Measurements from ENCODE around the gene RNF19B. TPM values are rescaled to one million over a fixed set of nuclear protein-coding genes. Genes with fewer than 3 reads are reported as not detected.

The RNF19B gene
- total RNA-seq, 1 donor from 2014 or later: 33.2 TPM

GRCh38 chr1:32898958-32899357 lies 65.7 kb downstream of the RNF19B start:
- no peak for TF ChIP-seq CTCF (conservative IDR thresholded peaks at IDR 0.05; ENCODE audit: low read depth, low read length)
- no peak for DNase-seq (ENCODE audit: low read depth)

GRCh38 chr1:32898056-32898455 lies 66.6 kb downstream of the RNF19B start:
- H3K4me3 ChIP-seq (ENCODE audit: low read depth, low read length): no peak overlapping the region
- TF ChIP-seq CTCF (conservative IDR thresholded peaks at IDR 0.05; ENCODE audit: low read depth, low read length): no peak

More at GRCh38 chr1:32898958-32899357, 65.7 kb downstream of the RNF19B start:
- no peak overlapping the region for H3K4me3 ChIP-seq (ENCODE audit: low read depth, low read length)

GRCh38 chr1:32897082-32898049 lies 67.2 kb downstream of the RNF19B start:
- TF ChIP-seq CTCF (conservative IDR thresholded peaks at IDR 0.05; ENCODE audit: low read depth, low read length): no peak
- no peak overlapping the region for H3K4me3 ChIP-seq (ENCODE audit: low read depth, low read length)
- DNase-seq (ENCODE audit: low read depth): no peak

More at GRCh38 chr1:32898056-32898455, 66.6 kb downstream of the RNF19B start:
- DNase-seq (ENCODE audit: low read depth): no peak

GRCh38 chr1:32896451-32896850 lies 68.2 kb downstream of the RNF19B start:
- H3K4me3 ChIP-seq (ENCODE audit: low read depth, low read length): no peak overlapping the region
- DNase-seq (ENCODE audit: low read depth): no peak
- no peak for TF ChIP-seq CTCF (conservative IDR thresholded peaks at IDR 0.05; ENCODE audit: low read depth, low read length)

GRCh38 chr1:32895325-32896215 lies 69.0 kb downstream of the RNF19B start:
- TF ChIP-seq CTCF (conservative IDR thresholded peaks at IDR 0.05; ENCODE audit: low read depth, low read length): no peak
- no peak overlapping the region for H3K4me3 ChIP-seq (ENCODE audit: low read depth, low read length)
- no peak for DNase-seq (ENCODE audit: low read depth)

GRCh38 chr1:32894681-32895080 lies 69.9 kb downstream of the RNF19B start:
- H3K4me3 ChIP-seq (ENCODE audit: low read depth, low read length): no peak overlapping the region
- DNase-seq (ENCODE audit: low read depth): no peak
- TF ChIP-seq CTCF (conservative IDR thresholded peaks at IDR 0.05; ENCODE audit: low read depth, low read length): no peak
